ENCODE results near the gene DIS3L2. TPM values are rescaled to one million over a fixed set of nuclear protein-coding genes. Genes with fewer than 3 reads are reported as not detected.

The DIS3L2 gene
- total and polyA plus RNA-seq, 2 experiments from 2014 or later: 15.2 to 25.3 TPM

DNA sequence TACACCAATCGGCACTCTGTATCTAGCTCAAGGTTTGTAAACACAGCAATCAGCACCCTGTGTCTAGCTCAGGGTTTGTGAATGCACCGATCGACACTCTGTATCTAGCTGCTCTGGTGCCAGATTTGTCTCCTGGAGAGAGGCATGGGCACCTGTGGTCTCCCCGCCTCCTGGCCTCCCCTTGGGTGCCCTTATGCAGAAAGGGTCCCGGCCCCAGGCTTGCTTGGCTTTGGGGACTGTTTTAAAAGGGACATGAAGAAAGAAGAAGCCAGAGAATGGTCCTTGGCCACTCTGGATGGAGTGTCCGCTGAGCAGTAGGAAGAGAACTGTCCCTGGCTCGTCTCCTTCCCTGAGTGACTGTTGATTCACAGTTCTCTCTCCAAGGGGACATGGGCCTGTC lies 405.5 kb downstream of the DIS3L2 start:
- no peaks in the 10 kb centered on the region for H3K79me2 ChIP-seq (replicated peaks; ENCODE audit: insufficient read depth)
- no peak for ATAC-seq
- H3K9me3 Mint-ChIP-seq: peaks cover under 1% of the 10 kb centered on the region; the same call in 2 of the 3 replicates
- no peak for DNase-seq (ENCODE audit: low spot score)
- H3K4me1 Mint-ChIP-seq: peaks cover 30% of the 10 kb centered on the region
- no peaks in the 10 kb centered on the region for H3K27me3 ChIP-seq (ENCODE audit: insufficient read depth)
- H3K4me1 ChIP-seq (ENCODE audit: insufficient read depth): no peaks in the 10 kb centered on the region; the same call in 1 of the 2 replicates
- peaks cover 7% of the 10 kb centered on the region for H3K27me3 Mint-ChIP-seq (ENCODE audit: insufficient read depth, low read depth, poor library complexity)
- H3K4me3 Mint-ChIP-seq: no peak overlapping the region
- no peaks in the 10 kb centered on the region for H4K20me1 ChIP-seq (replicated peaks; ENCODE audit: insufficient read depth)
- H3K4me3 ChIP-seq: no peak overlapping the region
- H3K36me3 Mint-ChIP-seq (ENCODE audit: low read depth): no peaks in the 10 kb centered on the region
- H3K36me3 ChIP-seq (ENCODE audit: insufficient read depth): no peaks in the 10 kb centered on the region
- no peaks in the 10 kb centered on the region for H3F3A ChIP-seq (replicated peaks; ENCODE audit: low read depth)
- H3K27ac ChIP-seq (ENCODE audit: low read depth): no peak overlapping the region
- H2AFZ ChIP-seq: no peak overlapping the region
- no peak overlapping the region; the same call in 1 of the 2 replicates for H3K27ac Mint-ChIP-seq
- TF ChIP-seq, protein P1, sequence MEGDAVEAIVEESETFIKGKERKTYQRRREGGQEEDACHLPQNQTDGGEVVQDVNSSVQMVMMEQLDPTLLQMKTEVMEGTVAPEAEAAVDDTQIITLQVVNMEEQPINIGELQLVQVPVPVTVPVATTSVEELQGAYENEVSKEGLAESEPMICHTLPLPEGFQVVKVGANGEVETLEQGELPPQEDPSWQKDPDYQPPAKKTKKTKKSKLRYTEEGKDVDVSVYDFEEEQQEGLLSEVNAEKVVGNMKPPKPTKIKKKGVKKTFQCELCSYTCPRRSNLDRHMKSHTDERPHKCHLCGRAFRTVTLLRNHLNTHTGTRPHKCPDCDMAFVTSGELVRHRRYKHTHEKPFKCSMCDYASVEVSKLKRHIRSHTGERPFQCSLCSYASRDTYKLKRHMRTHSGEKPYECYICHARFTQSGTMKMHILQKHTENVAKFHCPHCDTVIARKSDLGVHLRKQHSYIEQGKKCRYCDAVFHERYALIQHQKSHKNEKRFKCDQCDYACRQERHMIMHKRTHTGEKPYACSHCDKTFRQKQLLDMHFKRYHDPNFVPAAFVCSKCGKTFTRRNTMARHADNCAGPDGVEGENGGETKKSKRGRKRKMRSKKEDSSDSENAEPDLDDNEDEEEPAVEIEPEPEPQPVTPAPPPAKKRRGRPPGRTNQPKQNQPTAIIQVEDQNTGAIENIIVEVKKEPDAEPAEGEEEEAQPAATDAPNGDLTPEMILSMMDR (conservative IDR thresholded peaks at IDR 0.05; ENCODE audit: low read depth in 2 of 2): no peak
- TF ChIP-seq CREB1 (CRISPR knock-in tag; IDR thresholded peaks at IDR 0.05; ENCODE audit: low read depth) (no peak), JUNB (IDR thresholded peaks at IDR 0.05; ENCODE audit: unreplicated experiment) (no peak), POLR2AphosphoS5 (IDR thresholded peaks at IDR 0.05; ENCODE audit: low read depth) (no peak), ZNF114 (CRISPR knock-in tag; IDR thresholded peaks at IDR 0.05) (no peak), NANOG (IDR thresholded peaks at IDR 0.05; ENCODE audit: borderline replicate concordance) (no peak), ZNF331 (CRISPR knock-in tag; IDR thresholded peaks at IDR 0.05; ENCODE audit: low read depth) (no peak), STAT1 (IDR thresholded peaks at IDR 0.05; ENCODE audit: unreplicated experiment) (no peak), EZH2 (IDR thresholded peaks at IDR 0.05; ENCODE audit: low read depth, unreplicated experiment) (no peak), EZH2phosphoT487 (IDR thresholded peaks at IDR 0.05; ENCODE audit: unreplicated experiment) (no peak)
- TF ChIP-seq, protein P2, sequence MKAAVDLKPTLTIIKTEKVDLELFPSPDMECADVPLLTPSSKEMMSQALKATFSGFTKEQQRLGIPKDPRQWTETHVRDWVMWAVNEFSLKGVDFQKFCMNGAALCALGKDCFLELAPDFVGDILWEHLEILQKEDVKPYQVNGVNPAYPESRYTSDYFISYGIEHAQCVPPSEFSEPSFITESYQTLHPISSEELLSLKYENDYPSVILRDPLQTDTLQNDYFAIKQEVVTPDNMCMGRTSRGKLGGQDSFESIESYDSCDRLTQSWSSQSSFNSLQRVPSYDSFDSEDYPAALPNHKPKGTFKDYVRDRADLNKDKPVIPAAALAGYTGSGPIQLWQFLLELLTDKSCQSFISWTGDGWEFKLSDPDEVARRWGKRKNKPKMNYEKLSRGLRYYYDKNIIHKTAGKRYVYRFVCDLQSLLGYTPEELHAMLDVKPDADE (IDR thresholded peaks at IDR 0.05): no peak
- TF ChIP-seq, protein P3, sequence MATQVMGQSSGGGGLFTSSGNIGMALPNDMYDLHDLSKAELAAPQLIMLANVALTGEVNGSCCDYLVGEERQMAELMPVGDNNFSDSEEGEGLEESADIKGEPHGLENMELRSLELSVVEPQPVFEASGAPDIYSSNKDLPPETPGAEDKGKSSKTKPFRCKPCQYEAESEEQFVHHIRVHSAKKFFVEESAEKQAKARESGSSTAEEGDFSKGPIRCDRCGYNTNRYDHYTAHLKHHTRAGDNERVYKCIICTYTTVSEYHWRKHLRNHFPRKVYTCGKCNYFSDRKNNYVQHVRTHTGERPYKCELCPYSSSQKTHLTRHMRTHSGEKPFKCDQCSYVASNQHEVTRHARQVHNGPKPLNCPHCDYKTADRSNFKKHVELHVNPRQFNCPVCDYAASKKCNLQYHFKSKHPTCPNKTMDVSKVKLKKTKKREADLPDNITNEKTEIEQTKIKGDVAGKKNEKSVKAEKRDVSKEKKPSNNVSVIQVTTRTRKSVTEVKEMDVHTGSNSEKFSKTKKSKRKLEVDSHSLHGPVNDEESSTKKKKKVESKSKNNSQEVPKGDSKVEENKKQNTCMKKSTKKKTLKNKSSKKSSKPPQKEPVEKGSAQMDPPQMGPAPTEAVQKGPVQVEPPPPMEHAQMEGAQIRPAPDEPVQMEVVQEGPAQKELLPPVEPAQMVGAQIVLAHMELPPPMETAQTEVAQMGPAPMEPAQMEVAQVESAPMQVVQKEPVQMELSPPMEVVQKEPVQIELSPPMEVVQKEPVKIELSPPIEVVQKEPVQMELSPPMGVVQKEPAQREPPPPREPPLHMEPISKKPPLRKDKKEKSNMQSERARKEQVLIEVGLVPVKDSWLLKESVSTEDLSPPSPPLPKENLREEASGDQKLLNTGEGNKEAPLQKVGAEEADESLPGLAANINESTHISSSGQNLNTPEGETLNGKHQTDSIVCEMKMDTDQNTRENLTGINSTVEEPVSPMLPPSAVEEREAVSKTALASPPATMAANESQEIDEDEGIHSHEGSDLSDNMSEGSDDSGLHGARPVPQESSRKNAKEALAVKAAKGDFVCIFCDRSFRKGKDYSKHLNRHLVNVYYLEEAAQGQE (IDR thresholded peaks at IDR 0.05; ENCODE audit: unreplicated experiment): no peak
- TF ChIP-seq, protein P4, sequence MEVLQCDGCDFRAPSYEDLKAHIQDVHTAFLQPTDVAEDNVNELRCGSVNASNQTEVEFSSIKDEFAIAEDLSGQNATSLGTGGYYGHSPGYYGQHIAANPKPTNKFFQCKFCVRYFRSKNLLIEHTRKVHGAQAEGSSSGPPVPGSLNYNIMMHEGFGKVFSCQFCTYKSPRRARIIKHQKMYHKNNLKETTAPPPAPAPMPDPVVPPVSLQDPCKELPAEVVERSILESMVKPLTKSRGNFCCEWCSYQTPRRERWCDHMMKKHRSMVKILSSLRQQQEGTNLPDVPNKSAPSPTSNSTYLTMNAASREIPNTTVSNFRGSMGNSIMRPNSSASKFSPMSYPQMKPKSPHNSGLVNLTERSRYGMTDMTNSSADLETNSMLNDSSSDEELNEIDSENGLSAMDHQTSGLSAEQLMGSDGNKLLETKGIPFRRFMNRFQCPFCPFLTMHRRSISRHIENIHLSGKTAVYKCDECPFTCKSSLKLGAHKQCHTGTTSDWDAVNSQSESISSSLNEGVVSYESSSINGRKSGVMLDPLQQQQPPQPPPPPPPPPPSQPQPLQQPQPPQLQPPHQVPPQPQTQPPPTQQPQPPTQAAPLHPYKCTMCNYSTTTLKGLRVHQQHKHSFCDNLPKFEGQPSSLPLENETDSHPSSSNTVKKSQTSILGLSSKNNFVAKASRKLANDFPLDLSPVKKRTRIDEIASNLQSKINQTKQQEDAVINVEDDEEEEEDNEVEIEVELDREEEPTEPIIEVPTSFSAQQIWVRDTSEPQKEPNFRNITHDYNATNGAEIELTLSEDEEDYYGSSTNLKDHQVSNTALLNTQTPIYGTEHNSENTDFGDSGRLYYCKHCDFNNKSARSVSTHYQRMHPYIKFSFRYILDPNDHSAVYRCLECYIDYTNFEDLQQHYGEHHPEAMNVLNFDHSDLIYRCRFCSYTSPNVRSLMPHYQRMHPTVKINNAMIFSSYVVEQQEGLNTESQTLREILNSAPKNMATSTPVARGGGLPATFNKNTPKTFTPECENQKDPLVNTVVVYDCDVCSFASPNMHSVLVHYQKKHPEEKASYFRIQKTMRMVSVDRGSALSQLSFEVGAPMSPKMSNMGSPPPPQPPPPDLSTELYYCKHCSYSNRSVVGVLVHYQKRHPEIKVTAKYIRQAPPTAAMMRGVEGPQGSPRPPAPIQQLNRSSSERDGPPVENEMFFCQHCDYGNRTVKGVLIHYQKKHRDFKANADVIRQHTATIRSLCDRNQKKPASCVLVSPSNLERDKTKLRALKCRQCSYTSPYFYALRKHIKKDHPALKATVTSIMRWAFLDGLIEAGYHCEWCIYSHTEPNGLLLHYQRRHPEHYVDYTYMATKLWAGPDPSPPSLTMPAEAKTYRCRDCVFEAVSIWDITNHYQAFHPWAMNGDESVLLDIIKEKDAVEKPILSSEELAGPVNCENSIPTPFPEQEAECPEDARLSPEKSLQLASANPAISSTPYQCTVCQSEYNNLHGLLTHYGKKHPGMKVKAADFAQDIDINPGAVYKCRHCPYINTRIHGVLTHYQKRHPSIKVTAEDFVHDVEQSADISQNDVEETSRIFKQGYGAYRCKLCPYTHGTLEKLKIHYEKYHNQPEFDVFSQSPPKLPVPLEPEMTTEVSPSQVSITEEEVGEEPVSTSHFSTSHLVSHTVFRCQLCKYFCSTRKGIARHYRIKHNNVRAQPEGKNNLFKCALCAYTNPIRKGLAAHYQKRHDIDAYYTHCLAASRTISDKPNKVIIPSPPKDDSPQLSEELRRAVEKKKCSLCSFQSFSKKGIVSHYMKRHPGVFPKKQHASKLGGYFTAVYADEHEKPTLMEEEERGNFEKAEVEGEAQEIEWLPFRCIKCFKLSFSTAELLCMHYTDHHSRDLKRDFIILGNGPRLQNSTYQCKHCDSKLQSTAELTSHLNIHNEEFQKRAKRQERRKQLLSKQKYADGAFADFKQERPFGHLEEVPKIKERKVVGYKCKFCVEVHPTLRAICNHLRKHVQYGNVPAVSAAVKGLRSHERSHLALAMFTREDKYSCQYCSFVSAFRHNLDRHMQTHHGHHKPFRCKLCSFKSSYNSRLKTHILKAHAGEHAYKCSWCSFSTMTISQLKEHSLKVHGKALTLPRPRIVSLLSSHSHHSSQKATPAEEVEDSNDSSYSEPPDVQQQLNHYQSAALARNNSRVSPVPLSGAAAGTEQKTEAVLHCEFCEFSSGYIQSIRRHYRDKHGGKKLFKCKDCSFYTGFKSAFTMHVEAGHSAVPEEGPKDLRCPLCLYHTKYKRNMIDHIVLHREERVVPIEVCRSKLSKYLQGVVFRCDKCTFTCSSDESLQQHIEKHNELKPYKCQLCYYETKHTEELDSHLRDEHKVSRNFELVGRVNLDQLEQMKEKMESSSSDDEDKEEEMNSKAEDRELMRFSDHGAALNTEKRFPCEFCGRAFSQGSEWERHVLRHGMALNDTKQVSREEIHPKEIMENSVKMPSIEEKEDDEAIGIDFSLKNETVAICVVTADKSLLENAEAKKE (CRISPR knock-in tag; IDR thresholded peaks at IDR 0.05): no peak
- H3K4me2 ChIP-seq: no peak overlapping the region
- no peaks in the 10 kb centered on the region for H3K9me2 ChIP-seq (ENCODE audit: insufficient read depth)
